Liver (tissue), 9 donors: ENCODE data around the gene ABCC2. TPM values are rescaled to one million over a fixed set of nuclear protein-coding genes. Genes with fewer than 3 reads are reported as not detected.

Source experiments
- DNase-seq: peaks from one replicate; pipeline ENCODE4 v3.0.0-alpha.2; 2017; ENCODE audit warnings: low spot score
- H3K27ac ChIP-seq, 2 donors: one replicate each; pipeline ENCODE4 v1.7.0; 2013; ENCODE audit warnings: inconsistent platforms in 2 of 2, low read length in 2 of 2, control low read depth in 1 of 2, low read depth in 1 of 2, mild to moderate bottlenecking in 1 of 2
- H3K27me3 ChIP-seq, 4 donors: one replicate each; pipeline versions ENCODE4 v1.6.1 to v1.7.0; 2013; ENCODE audit warnings: low read length in 3 of 4, inconsistent platforms in 1 of 4, mild to moderate bottlenecking in 1 of 4, moderate library complexity in 1 of 4; ENCODE audit not compliant: control insufficient read depth in 4 of 4, insufficient read depth in 4 of 4
- H3K36me3 ChIP-seq, 4 donors: one replicate each; pipeline versions ENCODE4 v1.6.1 to v1.7.0; 2013; ENCODE audit warnings: low read length in 3 of 4, mild to moderate bottlenecking in 3 of 4, low read depth in 1 of 4, moderate library complexity in 1 of 4; ENCODE audit not compliant: control insufficient read depth in 4 of 4, insufficient read depth in 3 of 4
- H3K4me1 ChIP-seq, 4 donors: one replicate each; pipeline versions ENCODE4 v1.6.1 to v1.7.0; 2013; ENCODE audit warnings: low read length in 3 of 4, mild to moderate bottlenecking in 3 of 4, moderate library complexity in 1 of 4; ENCODE audit not compliant: control insufficient read depth in 4 of 4, insufficient read depth in 4 of 4
- H3K4me3 ChIP-seq, 3 donors: one replicate each; pipeline versions ENCODE4 v1.6.1 to v1.7.0; 2013; ENCODE audit warnings: low read length in 3 of 3, control low read depth in 1 of 3, low read depth in 1 of 3, mild to moderate bottlenecking in 1 of 3
- H3K9ac ChIP-seq, 2 donors: one replicate each; pipeline ENCODE4 v1.7.0; 2013; ENCODE audit warnings: low read length in 2 of 2, mild to moderate bottlenecking in 2 of 2, moderate library complexity in 2 of 2, control low read depth in 1 of 2, low read depth in 1 of 2
- H3K9me3 ChIP-seq, 4 donors: one replicate each; pipeline versions ENCODE4 v1.6.1 to v1.7.0; 2013; ENCODE audit warnings: low read length in 3 of 4; ENCODE audit not compliant: control insufficient read depth in 4 of 4
- EGR1 ChIP-seq, 2 donors: IDR thresholded peaks; 2 replicates each; pipeline ENCODE4 v1.6.1; 2016 to 2018; ENCODE audit warnings: antibody characterized with exemption in 2 of 2, low read depth in 2 of 2
- FOXA1 ChIP-seq: IDR thresholded peaks from 2 replicates; pipeline ENCODE4 v1.6.1; 2016; ENCODE audit warnings: antibody characterized with exemption
- FOXA2 ChIP-seq: IDR thresholded peaks from 2 replicates; pipeline ENCODE4 v1.6.1; 2016; ENCODE audit warnings: antibody characterized with exemption
- HNF4G ChIP-seq: IDR thresholded peaks from 2 replicates; pipeline ENCODE4 v1.6.1; 2016; ENCODE audit warnings: antibody characterized with exemption
- JUND ChIP-seq, 2 donors: IDR thresholded peaks; 2 replicates each; pipeline ENCODE4 v1.6.1; 2016; ENCODE audit warnings: antibody characterized with exemption in 2 of 2
- RAD21 ChIP-seq, 2 donors: IDR thresholded peaks; 2 replicates each; pipeline ENCODE4 v1.6.1; 2016; ENCODE audit warnings: antibody characterized with exemption in 2 of 2, mild to moderate bottlenecking in 2 of 2
- RXRA ChIP-seq, 2 donors: IDR thresholded peaks; 2 replicates each; pipeline ENCODE4 v1.6.1; 2017 to 2018; ENCODE audit warnings: antibody characterized with exemption in 2 of 2, mild to moderate bottlenecking in 1 of 2
- SP1 ChIP-seq: IDR thresholded peaks from 2 replicates; pipeline ENCODE4 v1.6.1; 2018; ENCODE audit warnings: antibody characterized with exemption, mild to moderate bottlenecking
- TAF1 ChIP-seq: conservative IDR thresholded peaks from 2 replicates; pipeline ENCODE4 v1.6.1; 2016; ENCODE audit warnings: antibody characterized with exemption, mild to moderate bottlenecking
- YY1 ChIP-seq: IDR thresholded peaks from 2 replicates; pipeline ENCODE4 v1.6.1; 2016; ENCODE audit warnings: antibody characterized with exemption, mild to moderate bottlenecking
- WGBS: extraction: QIAGEN DNeasy Blood & Tissue Kit; methylation state at CpG from one replicate; pipeline ENCODE4 v1.1.7; 2013; 5-methylcytosine and 5-hydroxymethylcytosine counted together
- polyA plus RNA-seq, 2 donors: library from polyadenylated mRNA; stranded (reverse) in 1 of 2; unstranded in 1 of 2; fragments of 200-250 nt in 1 of 2; fragments of >200 nt in 1 of 2; fragmentation: Nextera tagmentation in 1 of 2; extraction: Ambion mirVana in 1 of 2; gene quantifications; one replicate each; pipeline versions ENCODE4 v1.2.1 to v1.2.3, GENCODE V29; 2013 to 2015
- total RNA-seq, 2 donors: library from RNA; depleted of rRNA; stranded (reverse); fragments of >200 nt; gene quantifications; one replicate each; pipeline ENCODE4 v1.2.3, GENCODE V29; 2014
- TF ChIP-seq, protein P1 (sequence below): fragments of 150-350 bp; IDR thresholded peaks from 2 replicates; pipeline ENCODE4 v1.5.1; 2017; ENCODE audit warnings: improper control_type of control experiment, low read depth, low read length; ENCODE audit not compliant: missing input control
- TF ChIP-seq, protein P2 (sequence below): IDR thresholded peaks from 2 replicates; pipeline ENCODE4 v1.6.1; 2016; ENCODE audit warnings: antibody characterized with exemption, mild to moderate bottlenecking
- TF ChIP-seq, protein P3 (sequence below): IDR thresholded peaks from 2 replicates; pipeline ENCODE4 v1.6.1; 2016; ENCODE audit warnings: antibody characterized with exemption
- TF ChIP-seq, protein P4 (sequence below): IDR thresholded peaks from 2 replicates; pipeline ENCODE4 v1.6.1; 2016; ENCODE audit warnings: antibody characterized with exemption
- TF ChIP-seq, protein P5 (sequence below): IDR thresholded peaks from 2 replicates; pipeline ENCODE4 v1.6.1; 2016; ENCODE audit warnings: antibody characterized with exemption
- donor health status: healthy.
- donor health status: healthy.
- donor health status: healthy.
- donor health status: healthy.
- donor health status: healthy.

ABCC2 gene
- total and polyA plus RNA-seq, 4 donors, result 45.6 to 234 (median 70.1) TPM

DNA sequence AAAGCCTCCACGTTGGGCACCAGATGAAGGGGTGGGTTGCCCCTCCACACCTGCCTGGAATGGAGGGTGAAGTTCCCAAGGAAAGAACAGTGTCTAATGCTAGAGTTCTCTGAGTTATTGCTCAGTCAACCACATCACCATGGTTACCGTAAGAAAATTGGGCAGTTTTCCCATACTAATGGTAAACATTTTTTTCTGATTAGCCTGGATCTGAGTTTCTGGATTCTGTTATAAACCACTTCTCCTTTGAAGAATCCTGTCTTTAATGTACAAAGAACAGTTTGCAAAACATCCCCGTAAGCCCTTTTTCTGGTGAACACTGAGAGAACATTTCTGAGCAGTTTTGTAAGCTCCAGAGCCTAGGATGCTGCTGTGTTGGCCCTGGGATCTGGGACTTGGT, 45.5 kb downstream of the ABCC2 start (continued):
- TF ChIP-seq, protein P1, sequence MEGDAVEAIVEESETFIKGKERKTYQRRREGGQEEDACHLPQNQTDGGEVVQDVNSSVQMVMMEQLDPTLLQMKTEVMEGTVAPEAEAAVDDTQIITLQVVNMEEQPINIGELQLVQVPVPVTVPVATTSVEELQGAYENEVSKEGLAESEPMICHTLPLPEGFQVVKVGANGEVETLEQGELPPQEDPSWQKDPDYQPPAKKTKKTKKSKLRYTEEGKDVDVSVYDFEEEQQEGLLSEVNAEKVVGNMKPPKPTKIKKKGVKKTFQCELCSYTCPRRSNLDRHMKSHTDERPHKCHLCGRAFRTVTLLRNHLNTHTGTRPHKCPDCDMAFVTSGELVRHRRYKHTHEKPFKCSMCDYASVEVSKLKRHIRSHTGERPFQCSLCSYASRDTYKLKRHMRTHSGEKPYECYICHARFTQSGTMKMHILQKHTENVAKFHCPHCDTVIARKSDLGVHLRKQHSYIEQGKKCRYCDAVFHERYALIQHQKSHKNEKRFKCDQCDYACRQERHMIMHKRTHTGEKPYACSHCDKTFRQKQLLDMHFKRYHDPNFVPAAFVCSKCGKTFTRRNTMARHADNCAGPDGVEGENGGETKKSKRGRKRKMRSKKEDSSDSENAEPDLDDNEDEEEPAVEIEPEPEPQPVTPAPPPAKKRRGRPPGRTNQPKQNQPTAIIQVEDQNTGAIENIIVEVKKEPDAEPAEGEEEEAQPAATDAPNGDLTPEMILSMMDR, result no peak

DNA sequence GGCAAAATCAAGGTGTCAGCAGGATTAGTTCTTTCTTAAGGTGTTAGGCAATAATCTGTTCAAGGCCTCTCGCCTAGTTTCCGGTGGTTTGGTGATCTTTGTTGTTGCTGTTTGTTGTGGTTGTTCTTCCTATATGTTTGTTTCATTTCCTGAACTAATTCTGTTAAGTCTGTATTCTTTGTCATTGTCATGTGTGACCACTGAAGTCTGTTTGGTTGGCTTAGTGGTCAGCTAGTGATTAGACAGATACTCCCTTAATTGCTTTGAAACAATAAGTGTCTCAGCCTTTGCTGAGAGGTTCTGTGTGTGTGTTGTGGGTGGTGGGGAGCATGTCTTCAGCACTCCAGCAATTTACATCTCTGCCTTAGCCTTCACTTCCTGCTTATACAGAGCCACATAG, 46.0 kb downstream of the ABCC2 start:
- Histone ChIP-seq H3K4me3 (no peak overlapping the region), H3K36me3 (peaks cover 9 to 58% (median 51%) of the 10 kb centered on the region in 4 donors), H3K9ac (no peak overlapping the region), H3K4me1 (no peaks in the 10 kb centered on the region), H3K27me3 (no peaks in the 10 kb centered on the region), H3K27ac (no peak overlapping the region), H3K9me3 (no peaks in the 10 kb centered on the region)
- TF ChIP-seq YY1 (no peak), HNF4G (no peak), RXRA (IDR thresholded peaks at IDR 0.05) (no peak), FOXA1 (no peak), JUND (IDR thresholded peaks at IDR 0.05) (no peak), SP1 (no peak)
- TF ChIP-seq, protein P2, sequence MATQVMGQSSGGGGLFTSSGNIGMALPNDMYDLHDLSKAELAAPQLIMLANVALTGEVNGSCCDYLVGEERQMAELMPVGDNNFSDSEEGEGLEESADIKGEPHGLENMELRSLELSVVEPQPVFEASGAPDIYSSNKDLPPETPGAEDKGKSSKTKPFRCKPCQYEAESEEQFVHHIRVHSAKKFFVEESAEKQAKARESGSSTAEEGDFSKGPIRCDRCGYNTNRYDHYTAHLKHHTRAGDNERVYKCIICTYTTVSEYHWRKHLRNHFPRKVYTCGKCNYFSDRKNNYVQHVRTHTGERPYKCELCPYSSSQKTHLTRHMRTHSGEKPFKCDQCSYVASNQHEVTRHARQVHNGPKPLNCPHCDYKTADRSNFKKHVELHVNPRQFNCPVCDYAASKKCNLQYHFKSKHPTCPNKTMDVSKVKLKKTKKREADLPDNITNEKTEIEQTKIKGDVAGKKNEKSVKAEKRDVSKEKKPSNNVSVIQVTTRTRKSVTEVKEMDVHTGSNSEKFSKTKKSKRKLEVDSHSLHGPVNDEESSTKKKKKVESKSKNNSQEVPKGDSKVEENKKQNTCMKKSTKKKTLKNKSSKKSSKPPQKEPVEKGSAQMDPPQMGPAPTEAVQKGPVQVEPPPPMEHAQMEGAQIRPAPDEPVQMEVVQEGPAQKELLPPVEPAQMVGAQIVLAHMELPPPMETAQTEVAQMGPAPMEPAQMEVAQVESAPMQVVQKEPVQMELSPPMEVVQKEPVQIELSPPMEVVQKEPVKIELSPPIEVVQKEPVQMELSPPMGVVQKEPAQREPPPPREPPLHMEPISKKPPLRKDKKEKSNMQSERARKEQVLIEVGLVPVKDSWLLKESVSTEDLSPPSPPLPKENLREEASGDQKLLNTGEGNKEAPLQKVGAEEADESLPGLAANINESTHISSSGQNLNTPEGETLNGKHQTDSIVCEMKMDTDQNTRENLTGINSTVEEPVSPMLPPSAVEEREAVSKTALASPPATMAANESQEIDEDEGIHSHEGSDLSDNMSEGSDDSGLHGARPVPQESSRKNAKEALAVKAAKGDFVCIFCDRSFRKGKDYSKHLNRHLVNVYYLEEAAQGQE, result no peak
- TF ChIP-seq, protein P3, sequence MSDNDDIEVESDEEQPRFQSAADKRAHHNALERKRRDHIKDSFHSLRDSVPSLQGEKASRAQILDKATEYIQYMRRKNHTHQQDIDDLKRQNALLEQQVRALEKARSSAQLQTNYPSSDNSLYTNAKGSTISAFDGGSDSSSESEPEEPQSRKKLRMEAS, result no peak
- TF ChIP-seq, protein P4, sequence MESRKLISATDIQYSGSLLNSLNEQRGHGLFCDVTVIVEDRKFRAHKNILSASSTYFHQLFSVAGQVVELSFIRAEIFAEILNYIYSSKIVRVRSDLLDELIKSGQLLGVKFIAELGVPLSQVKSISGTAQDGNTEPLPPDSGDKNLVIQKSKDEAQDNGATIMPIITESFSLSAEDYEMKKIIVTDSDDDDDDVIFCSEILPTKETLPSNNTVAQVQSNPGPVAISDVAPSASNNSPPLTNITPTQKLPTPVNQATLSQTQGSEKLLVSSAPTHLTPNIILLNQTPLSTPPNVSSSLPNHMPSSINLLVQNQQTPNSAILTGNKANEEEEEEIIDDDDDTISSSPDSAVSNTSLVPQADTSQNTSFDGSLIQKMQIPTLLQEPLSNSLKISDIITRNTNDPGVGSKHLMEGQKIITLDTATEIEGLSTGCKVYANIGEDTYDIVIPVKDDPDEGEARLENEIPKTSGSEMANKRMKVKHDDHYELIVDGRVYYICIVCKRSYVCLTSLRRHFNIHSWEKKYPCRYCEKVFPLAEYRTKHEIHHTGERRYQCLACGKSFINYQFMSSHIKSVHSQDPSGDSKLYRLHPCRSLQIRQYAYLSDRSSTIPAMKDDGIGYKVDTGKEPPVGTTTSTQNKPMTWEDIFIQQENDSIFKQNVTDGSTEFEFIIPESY, result no peak
- TF ChIP-seq, protein P5, sequence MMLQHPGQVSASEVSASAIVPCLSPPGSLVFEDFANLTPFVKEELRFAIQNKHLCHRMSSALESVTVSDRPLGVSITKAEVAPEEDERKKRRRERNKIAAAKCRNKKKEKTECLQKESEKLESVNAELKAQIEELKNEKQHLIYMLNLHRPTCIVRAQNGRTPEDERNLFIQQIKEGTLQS, result no peak
- WGBS, result 85% methylated on average over 2 of the region's 2 CpGs
- no peak for DNase-seq

DNA sequence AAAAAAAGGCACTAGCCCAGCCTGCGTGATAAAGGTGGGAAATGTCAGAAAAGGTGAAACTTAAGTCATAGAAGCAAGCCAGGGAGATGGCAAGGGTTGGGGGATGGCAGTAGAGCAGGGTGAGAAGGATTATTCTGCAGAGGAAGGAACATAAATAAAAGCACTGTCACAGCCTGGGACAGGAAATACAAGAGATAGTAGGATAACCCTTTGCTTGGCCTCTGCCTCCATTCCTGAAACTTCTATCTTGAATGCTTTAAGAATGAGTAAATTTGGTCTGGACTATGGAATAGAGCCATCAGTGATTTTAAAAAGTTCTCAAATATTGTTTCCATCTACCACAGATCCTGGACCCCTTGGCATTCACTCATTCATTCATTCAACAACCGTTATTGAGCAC, 50.0 kb downstream of the ABCC2 start:
- DNase-seq, result no peak
- Histone ChIP-seq H3K4me1 (no peaks in the 10 kb centered on the region), H3K36me3 (peaks cover 15 to 91% (median 83%) of the 10 kb centered on the region in 4 donors), H3K27ac (no peak overlapping the region), H3K9ac (no peak overlapping the region), H3K27me3 (no peaks in the 10 kb centered on the region), H3K4me3 (no peak overlapping the region), H3K9me3 (no peaks in the 10 kb centered on the region)
- TF ChIP-seq, protein P3, result no peak
- TF ChIP-seq TAF1, result no peak
- no peak for TF ChIP-seq FOXA1
- no peak for TF ChIP-seq EGR1 (IDR thresholded peaks at IDR 0.05; ENCODE audit: low read depth in 2 of 2)
- no peak for TF ChIP-seq RAD21 (IDR thresholded peaks at IDR 0.05)
- no peak for TF ChIP-seq FOXA2
- TF ChIP-seq, protein P2, result no peak
- TF ChIP-seq HNF4G, result no peak
- TF ChIP-seq, protein P1, result no peak
- TF ChIP-seq JUND (IDR thresholded peaks at IDR 0.05), result no peak
- no peak for TF ChIP-seq YY1
- 84% methylated on average over 2 of the region's 2 CpGs for WGBS
